Loucy (cell line): ENCODE measurements around the gene TNFSF13.

Experiments
- CTCF ChIP-seq: fragments of 200-600 bp; sonication (generic); conservative IDR thresholded peaks from 2 replicates; pipeline ENCODE4 v1.5.1; 2014; ENCODE audit warnings: mild to moderate bottlenecking, antibody characterized with exemption, low read length
- EZH2phosphoT487 ChIP-seq: fragments of 200-600 bp; IDR thresholded peaks from 2 replicates; pipeline ENCODE4 v1.6.1; 2018; ENCODE audit warnings: antibody characterized with exemption, mild to moderate bottlenecking, moderate library complexity, borderline replicate concordance

- TF ChIP-seq CTCF (no peak), EZH2phosphoT487 (no peak)
These were observed 21.5 kb downstream of the TNFSF13 start for GRCh38 chr17:7579834-7580603.
